Stimulated activated naive CD4-positive, alpha-beta T cell (primary cell): Measurements from ENCODE around the gene PEX26.
"Not testable (repeated sequence)": the region's sequence is repeated elsewhere in the genome, so short reads cannot be mapped to it uniquely, and the experiment has no call there.

Source experiments
- DNase-seq, 6 experiments: peaks; one replicate each; lab custom pipeline; 2025; lab: John Stamatoyannopoulos, UW

Gene PEX26

DNA sequence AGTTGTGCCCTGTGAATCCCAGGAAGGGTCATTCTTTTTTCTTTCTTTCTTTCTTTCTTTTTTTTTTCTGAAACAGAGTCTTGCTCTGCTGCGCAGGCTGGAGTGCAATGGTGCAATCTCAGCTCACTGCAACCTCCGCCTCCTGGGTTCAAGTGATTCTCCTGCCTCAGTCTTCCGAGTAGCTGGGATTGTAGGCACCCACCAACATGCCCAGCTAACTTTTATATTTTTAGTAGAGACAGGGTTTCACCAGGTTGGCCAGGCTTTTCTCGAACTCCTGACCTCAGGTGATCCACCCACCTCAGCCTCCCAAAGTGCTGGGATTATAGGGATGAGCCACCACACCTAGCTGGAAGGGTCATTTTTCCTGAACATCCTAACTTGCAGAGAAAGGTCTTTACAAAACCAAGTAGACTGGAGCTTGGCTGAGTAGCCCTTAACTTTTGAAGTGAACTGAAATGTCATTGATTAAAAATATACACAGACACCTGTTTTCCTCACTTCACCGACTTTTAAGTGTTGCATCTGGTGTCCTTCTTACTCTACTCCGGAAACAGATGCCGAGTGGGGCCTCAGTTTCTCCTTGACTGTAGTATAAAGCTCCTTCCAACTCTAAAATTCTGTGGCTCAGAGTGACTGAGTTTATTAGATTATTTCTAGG is 6.4 kb upstream of the PEX26 start:
- not testable (repeated sequence) for DNase-seq

DNA sequence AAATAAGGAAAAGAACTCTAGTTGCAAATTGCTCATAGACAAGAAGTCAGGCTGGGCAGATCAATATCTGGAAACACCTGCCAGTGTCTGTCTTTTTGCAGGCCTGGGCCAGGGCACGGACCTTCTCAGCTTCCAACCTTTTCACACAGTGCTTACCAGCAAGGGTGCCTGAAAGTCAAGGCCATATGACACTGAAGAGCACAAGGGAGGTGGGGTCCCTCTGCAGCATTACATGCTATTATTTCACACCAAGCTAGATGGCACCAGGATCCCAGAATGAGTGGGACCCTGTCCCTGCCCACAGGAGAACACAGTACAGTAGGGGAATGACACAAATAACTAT is 5.9 kb upstream of the PEX26 start:
- DNase-seq, result no peak

DNA sequence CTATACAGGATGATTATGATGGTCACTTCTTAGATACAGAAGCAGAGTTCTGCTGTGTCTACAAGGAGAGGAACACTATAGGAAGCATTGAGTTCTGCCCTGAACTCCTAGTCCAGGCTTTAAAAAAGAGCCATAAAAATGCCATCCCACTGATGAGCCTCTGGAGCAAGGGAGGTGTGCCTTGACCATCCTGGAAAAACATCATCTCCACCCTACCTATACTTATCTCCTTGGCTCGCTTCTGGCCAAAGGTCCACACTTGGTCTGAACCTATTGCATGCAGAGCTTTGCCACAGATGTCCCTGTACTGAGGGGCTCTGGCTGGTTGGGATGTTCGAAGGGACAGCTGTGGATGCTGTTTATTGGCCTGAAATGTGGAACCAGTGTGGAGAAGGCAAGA is 4.3 kb upstream of the PEX26 start:
- DNase-seq, result no peak

DNA sequence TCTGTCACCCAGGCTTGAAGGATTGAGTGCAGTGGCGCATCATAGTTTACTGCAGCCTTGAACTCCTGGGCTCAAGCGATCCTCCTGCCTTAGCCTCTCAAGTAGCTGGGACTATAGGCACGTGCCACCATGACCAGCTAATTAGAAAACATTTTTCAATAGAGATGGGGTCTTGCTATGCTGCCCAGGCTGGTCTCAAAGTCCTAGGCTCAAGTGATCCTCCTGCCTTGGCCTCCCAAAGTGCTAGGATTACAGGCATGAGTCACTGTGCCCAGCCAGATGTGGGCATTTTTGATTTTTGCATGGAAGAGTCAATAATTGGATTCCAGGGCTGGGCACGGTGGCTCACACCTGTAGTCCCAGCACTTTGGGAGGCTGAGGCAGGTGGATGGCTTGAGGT is 3.9 kb upstream of the PEX26 start:
- DNase-seq, result not testable (repeated sequence)

DNA sequence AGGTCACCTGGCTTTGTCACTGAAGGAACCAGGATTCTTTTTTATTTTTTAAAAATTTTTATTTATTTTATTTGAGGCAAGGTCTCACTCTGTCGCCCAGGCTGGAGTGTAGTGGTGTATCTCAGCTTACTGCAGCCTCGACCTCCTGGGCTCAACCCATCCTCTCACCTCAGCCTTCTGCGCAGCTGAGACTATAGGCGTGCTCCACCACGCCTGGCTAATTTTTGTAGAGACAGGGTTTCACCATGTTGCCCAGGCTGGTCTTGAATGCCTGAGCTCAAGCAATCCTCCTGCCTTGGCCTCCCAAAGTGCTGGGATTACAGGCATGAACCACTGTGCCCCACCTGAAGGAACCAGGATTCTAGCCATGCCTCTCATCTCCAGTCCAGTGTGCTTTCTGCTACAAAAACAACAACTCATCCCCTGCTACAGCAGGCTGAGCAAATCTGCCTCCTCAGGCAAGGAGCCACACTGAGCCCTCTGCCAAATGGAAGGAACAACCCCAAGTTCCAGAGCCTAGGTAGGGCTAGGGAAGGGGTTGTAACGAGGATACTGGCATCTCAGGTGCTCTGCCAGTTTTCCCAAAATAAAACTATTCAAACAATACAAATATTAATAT is 2.6 kb upstream of the PEX26 start:
- no peak for DNase-seq

DNA sequence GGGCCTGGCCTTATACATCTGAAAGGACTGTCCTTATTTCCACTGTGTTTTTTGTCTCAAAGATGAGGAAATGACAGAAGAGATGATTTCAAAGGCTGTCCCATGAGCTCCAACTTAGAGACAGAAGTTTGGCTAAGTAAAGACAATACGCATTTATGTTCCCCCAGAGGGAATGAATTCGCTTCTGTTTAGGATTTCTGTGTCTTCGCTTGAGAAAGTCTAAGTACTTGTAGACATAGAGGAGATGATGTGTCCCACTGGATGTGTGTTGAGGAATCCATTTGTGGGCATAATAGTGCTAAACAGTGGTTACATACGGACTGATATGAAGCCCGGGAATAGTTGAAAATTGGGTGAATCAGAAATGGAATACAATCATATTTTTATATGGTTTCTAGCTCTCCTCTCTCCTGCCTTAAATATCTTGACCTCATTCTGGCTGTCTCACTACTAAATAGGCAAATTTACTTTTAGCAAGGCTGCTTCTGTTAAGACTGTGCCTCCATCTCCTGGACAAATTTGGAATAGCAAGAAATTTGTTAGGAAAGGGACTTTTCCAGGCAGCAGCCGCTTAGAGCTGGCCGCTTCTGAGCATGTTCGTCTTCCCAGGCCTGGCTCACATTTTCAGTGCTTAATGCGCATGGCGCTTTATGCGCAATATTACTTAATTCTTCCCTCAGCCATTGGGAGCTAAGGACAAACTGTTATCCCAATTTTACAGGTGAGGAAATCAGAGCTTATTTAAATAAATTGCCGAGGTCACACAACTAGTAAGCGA is 1.9 kb upstream of the PEX26 start:
- DNase-seq, result peak; percentile 4 to 66 (median 34)

DNA sequence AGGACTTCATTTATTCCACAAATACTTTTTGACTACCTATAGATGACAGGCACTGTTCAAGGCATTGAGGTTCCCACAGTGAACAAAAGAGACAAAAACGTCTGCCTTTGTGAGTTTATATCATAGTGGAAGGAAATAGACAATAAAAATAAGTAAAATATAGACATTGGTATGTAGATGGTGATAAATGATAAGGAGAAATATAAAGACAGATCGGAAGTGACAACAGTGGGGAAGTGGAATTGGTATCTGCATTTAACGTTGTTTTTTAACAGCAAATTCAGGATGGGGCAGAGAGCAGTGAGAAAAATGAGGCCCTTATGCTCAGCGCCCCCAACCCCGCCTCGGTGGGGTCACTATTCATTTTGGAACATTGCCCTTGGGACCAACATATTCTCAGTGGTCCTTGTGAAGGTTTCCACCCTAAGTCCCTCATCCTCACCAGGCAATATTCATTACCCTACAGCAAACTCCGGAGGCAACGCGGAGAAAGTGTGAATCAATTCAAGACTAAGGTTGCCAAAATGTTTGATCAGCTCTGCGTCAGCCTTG is 627 bp upstream of the PEX26 start:
- DNase-seq, result no peak

DNA sequence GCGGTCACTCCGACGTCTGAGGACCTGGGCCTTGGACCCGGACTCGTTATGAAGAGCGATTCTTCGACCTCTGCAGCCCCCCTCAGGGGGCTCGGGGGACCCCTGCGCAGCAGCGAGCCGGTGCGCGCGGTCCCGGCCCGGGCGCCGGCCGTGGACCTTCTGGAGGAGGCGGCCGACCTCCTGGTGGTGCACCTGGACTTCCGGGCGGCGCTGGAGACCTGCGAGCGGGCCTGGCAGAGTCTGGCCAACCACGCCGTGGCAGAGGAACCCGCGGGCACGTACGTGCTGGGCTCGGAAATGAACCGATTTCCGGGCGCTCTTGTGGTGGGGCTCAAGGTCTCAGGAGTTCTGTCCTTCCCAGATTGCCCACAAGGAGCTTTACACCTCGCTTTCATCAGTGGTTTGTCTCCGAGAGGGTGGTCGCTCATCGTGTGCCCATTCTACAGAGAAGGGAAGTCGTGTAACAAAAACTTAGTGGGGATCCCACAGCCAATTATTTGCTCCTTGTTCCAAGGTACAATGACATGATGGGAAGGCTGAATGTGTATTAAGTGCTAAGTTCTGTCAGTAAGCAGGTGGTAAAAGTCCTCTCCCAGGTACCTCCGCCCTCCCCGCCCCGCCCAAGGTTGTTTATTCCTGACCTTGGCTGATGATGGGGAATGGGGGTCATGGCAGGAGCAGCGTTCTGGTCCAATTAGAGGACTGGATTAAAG is 695 bp downstream of the PEX26 start:
- DNase-seq, result peak in 2 of 6 experiments; percentile 25 to 28

DNA sequence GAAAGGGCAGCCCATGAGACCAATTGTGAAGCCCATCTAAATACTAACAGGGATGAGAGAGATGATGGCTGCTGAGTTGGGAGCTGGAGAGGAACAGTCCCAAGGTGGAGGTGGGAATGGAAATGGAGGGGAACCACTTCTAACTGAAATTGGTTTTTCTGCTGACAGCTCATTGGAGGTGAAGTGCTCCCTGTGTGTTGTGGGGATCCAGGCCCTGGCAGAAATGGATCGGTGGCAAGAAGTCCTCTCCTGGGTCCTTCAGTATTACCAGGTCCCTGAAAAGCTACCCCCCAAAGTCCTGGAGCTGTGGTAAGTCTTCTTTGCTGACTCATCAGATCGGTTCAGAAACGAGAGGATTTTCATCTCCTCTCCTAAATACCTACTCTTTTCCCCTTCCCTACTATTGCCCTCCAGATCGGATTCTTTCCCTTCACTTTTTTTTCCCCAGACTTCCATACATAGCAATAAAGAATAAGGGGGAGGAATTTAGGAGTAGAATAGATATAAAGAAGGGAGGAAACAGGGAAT is 2.0 kb downstream of the PEX26 start:
- DNase-seq, result no peak

DNA sequence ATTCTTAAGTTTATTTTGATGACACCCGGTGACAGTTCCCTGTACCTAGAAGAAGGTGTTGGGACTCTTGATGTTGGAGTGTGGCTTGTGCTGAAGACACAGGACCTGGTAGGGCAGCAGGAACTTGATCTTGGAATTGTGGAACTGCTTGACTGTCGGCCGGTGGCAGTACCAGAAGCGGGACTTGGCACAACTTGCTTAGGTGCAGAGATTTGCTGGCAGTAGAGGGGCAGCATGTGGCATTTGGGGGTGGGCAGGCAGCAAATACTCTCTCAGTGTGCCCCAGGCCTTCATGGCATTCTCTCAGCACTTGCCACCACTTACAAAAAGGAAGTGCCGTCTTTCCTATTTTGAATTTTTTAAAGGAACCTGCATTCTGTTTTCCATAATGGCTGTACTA is 3.6 kb downstream of the PEX26 start:
- no peak for DNase-seq

DNA sequence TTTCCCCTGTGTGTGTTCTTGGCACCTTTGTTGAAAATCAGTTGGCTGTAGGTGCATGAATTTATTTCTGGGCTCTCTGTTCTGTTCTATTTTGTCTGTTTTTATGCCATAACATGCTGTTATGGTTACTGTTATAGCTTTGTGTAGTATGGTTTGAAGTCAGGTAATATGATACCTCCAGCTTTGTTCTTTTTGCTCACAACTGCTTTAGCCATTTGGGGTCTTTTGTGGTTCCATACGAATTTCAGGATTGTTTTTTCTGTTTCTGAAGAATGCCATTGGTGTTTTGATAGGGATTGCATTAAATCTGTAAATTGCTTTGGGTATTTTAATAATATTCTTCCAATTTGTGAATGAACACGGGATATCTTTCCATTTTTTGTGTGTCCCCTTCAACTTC is 4.7 kb downstream of the PEX26 start:
- no peak for DNase-seq

DNA sequence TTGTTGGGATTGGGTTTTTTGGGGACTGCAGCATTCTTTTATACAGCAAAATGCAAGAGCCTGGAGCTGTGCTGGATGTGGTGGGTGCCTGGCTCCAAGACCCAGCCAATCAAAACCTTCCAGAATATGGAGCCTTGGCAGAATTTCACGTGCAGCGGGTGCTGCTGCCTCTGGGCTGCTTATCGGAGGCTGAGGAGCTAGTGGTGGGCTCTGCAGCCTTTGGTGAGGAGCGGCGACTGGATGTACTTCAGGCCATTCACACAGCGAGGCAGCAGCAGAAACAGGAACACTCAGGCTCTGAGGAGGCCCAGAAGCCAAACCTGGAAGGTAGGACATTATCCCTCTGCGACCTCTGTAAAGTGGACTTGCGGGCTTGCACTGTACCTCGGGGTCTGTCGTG is 5.6 kb downstream of the PEX26 start:
- no peak for DNase-seq

DNA sequence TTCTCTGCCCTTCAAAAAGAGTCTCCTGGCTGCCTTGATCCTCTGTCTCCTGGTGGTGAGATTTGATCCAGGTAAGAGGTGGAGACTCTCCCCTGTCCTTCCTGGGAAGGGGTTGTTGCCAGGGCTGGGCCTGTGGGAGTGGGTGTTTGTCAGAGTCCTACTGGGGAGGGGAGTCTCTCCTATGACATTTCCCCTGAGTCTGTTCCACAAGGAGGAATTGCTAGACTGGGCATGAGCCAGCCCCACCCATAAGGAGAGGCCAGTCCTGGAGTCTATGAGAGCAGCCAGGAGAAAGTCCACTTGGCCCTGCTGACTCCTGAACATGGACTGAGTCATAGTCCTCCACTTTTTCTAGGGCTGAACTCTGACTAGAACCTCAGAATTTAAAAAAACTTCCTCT is 7.4 kb downstream of the PEX26 start:
- no peak for DNase-seq

DNA sequence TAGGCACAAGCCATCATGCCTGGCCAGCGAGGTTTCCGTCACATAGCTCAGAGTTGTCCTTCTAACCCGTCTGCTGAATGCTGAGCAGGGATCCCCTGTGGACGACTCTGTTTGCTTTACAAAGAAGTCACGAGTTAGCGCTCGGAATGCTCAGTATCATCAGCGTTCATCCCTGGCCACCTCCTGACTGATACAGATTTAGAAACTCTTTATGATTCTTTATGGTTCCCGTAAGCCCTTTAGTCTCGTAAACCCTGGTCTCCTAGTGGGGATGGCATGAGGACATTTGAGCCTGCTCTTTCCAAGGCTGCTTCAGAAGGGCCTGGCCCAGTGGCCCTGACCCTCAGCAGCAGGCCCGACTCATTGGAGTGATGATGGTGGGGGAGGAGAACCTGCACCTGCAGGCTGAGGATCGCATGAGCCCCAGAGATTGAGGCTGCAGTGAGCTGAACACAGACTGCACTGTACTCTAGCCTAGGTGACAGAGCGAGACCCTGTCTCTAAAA is 9.6 kb downstream of the PEX26 start:
- DNase-seq, result no peak

DNA sequence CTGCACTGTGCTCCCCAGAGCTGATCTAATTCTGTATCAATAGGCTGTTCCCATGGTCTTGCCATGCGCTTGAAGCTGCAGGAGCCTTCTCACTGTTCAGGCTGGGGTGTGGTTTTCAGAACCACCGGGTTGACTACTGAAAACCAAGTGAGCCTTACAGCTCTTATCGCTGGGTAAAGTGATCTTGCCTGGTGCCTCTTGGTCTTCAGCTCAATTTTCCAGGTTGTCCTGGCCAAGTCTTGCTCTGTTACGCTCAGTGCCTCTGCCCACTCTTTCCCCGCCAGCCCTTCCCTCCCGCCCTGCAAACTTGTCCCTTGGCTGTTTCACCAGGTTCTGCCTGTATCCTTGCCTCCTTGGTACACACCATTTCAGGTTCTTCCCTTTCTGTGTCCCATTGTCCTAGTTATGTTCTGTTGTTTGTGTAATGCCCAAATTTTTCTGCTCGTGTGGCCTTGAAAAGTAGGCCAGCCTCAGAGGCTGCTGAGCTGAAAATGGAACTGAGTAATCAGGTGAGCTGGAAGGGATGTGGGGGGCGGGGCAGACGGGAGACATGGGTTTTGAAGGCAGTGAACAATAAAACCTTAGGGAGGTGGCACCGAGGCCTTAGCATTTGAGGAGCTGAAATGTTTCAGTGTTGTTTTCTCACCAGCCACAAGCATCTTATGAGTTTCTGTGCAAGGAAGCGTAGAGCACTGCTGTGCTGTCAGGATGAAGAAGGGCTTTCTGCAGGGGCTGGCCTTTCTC is 11.2 kb downstream of the PEX26 start:
- no peak for DNase-seq

DNA sequence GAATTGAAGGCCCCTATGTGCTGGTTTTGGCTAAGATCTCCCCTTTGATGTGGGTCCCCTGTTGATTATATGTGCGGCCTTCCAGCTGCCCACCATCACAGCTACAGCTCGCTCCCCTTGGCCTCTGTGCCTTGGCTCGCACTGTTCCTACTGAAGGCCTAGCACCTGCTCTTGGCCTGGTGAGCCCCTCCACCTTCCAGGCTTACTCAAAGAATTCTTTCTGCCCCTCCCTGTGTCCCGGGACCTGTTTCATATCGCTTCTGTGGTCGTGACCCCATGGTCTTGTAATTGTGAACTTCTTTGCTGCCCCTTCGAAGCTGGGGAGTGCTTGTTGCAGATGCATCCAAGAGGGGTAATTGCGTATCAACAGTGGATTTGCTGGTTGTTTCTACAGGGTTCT is 12.5 kb downstream of the PEX26 start:
- no peak for DNase-seq

DNA sequence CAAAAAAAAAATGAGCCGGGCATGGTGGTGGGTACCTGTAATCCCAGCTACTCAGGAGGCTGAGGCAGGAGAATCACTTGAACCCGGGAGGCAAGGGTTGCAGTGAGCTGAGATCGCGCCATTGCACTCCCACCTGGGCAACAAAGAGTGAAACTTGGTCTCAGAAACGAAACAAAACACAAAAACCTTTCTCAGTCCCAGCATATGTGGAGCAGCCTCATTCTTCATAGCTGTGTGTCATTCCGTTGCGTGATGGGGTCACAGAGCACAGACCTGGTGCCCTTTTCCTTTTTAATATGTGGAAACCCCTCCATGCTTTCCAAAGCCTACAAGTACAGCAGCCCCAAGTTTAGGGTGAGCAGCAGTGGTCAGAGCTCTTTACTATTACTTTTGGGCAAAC is 13.7 kb downstream of the PEX26 start:
- DNase-seq, result no peak

DNA sequence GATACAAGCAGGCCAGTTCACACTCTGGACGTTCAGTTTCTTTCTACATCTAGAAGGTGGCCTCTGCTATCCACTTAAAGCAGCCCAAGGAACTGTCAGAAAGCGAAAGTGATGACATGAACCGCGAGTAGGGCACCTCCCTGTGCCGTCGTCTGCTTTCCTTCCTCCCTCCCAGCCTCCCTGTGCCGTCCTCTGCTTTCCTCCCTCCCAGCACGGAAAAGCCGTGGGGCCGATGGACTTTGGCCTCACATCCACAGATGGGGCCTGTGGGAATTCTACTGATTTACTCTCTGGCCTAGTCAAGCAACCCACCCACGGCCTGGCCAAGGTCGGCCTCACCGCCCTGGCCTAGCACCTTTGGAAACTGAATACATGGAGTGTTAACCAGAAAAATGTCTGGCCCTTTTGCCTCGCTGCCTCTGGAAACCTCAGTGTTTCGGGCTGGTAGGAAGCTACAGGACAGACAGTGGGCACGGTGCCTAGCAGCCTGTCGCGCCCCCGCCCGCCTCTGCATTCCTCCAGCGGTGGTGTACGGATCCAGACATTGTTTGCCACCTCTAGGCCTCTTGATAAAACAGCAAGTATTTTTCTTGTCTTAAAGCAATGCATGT is 14.2 kb downstream of the PEX26 start:
- no peak for DNase-seq

DNA sequence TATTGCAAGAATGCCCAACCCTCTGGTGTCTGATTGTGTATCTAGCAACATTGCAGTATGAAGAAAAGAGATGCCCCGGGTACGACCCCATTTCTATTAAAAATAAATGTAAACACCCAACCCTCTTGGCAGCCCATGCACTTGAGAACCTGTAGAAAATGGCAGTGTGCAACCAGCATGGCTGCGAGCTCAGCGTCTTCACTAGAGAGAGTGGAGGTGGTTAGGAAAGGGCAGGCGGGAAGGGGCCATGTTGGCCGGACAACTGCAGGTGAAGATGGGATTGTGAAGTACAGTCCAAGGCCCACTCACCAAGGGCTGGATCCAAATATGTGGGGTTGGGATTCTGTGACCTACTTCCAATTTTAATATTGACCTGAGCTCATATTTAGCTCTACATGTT is 15.9 kb downstream of the PEX26 start:
- DNase-seq, result no peak

DNA sequence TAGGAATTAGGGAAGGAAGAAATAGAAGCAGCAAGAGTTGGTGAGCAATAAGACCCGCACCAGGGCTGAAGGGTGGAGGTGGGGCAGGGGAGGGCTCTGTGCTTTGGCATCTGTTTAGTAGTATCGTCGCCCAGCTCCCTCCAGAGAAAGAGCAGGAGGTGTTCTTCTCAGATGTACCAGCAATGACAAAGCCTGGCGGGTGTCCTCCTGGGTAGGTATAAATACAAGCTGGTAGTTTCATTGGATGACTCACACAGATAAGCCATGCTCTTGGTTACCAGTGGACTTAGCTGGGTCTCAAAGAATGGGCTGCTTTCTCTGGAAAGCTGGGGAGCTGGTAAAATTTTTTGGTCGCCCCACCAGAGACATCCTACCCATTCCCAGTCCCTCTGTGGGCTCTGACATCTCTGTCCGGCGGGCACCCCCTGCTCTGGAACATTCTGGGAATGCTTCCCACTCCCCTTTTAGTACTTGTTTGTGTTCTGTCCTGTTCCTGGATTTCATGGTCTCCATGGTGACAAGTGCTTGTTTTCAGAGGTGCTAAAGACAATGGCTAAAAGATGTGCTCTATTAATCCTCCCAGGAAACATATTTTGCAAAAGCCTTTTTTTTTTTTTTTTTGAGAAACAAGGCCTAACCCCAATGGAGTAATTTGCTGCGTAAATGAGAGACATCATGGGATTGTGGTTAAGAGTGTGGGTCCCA is 17.5 kb downstream of the PEX26 start:
- no peak for DNase-seq
